GM23338 (cell line): ENCODE measurements around the gene COPZ2. TPM values are rescaled to one million over a fixed set of nuclear protein-coding genes. Genes with fewer than 3 reads are reported as not detected.

ENCODE experiments used
- ATAC-seq: fragments of 200-7000 bp; cut with Tn5 transposase; 3 replicates; pipeline ENCODE4 v1.9.1; 2020
- DNase-seq: peaks from one replicate; pipeline ENCODE4 v3.0.0-alpha.2; 2015; ENCODE audit warnings: low spot score
- H2AFZ ChIP-seq: fragments of 200-600 bp; sonication (generic); 2 replicates; pipeline ENCODE4 v1.8.0; 2016; ENCODE audit warnings: antibody characterized with exemption, mild to moderate bottlenecking, moderate library complexity
- H3F3A ChIP-seq: fragments of 200-600 bp; sonication (generic); replicated peaks from 2 replicates; pipeline ENCODE4 v1.8.0; 2017; ENCODE audit warnings: antibody characterized with exemption, mixed run types, low read depth
- H3K27ac ChIP-seq: fragments of 200-600 bp; sonication (generic); 2 replicates; pipeline ENCODE4 v1.6.1; 2016; ENCODE audit warnings: low read depth
- H3K27me3 ChIP-seq: fragments of 200-600 bp; sonication (generic); 2 replicates; pipeline ENCODE4 v1.8.0; 2016; ENCODE audit warnings: mild to moderate bottlenecking, mixed run types, moderate library complexity; ENCODE audit not compliant: insufficient read depth
- H3K36me3 ChIP-seq: fragments of 200-600 bp; sonication (generic); 2 replicates; pipeline ENCODE4 v1.8.0; 2016; ENCODE audit warnings: mild to moderate bottlenecking; ENCODE audit not compliant: insufficient read depth
- H3K4me1 ChIP-seq: fragments of 200-600 bp; sonication (generic); 2 replicates; pipeline ENCODE4 v1.8.0; 2016; ENCODE audit warnings: mild to moderate bottlenecking, moderate library complexity; ENCODE audit not compliant: insufficient read depth
- H3K4me2 ChIP-seq: fragments of 200-600 bp; sonication (generic); 2 replicates; pipeline ENCODE4 v1.7.1; 2017; ENCODE audit warnings: mixed run types
- H3K4me3 ChIP-seq: fragments of 200-600 bp; sonication (generic); 2 replicates; pipeline ENCODE4 v1.6.1; 2016; ENCODE audit warnings: mixed run types
- H3K79me2 ChIP-seq: fragments of 200-600 bp; sonication (generic); replicated peaks from 2 replicates; pipeline ENCODE4 v1.8.0; 2017; ENCODE audit warnings: mild to moderate bottlenecking; ENCODE audit not compliant: insufficient read depth
- H3K9me2 ChIP-seq: fragments of 200-600 bp; sonication (generic); 2 replicates; pipeline ENCODE4 v1.8.0; 2017; ENCODE audit not compliant: insufficient read depth
- H4K20me1 ChIP-seq: fragments of 200-600 bp; sonication (generic); replicated peaks from 2 replicates; pipeline ENCODE4 v1.8.0; 2017; ENCODE audit warnings: mild to moderate bottlenecking; ENCODE audit not compliant: insufficient read depth
- H3K27ac Mint-ChIP-seq: 2 replicates; pipeline ENCODE4 v1.8.0; 2020; ENCODE audit warnings: inconsistent platforms, mild to moderate bottlenecking, moderate library complexity, mixed read lengths
- H3K27me3 Mint-ChIP-seq: 3 replicates; pipeline ENCODE4 v1.8.0; 2022; ENCODE audit warnings: low read depth, mild to moderate bottlenecking, moderate library complexity, mixed read lengths, inconsistent platforms; ENCODE audit not compliant: insufficient read depth, poor library complexity
- H3K36me3 Mint-ChIP-seq: 3 replicates; pipeline ENCODE4 v1.8.0; 2021; ENCODE audit warnings: low read depth, mild to moderate bottlenecking, inconsistent platforms, moderate library complexity, mixed read lengths
- H3K4me1 Mint-ChIP-seq: 3 replicates; pipeline ENCODE4 v1.8.0; 2020; ENCODE audit warnings: mild to moderate bottlenecking, inconsistent platforms, mixed read lengths
- H3K4me3 Mint-ChIP-seq: 3 replicates; pipeline ENCODE4 v1.8.0; 2021; ENCODE audit warnings: moderate library complexity, mild to moderate bottlenecking, inconsistent platforms, mixed read lengths
- H3K9me3 Mint-ChIP-seq: 3 replicates; pipeline ENCODE4 v1.8.0; 2020; ENCODE audit warnings: moderate library complexity, mild to moderate bottlenecking, inconsistent platforms, mixed read lengths
- CREB1 ChIP-seq: fragments of 250-450 bp; sonication (Bioruptor Pico); IDR thresholded peaks from 2 replicates; pipeline ENCODE4 v1.5.0; 2020; ENCODE audit warnings: low read depth, mild to moderate bottlenecking, moderate library complexity
- EZH2 ChIP-seq: fragments of 200-600 bp; sonication (generic); IDR thresholded peaks from one replicate; pipeline ENCODE4 v1.8.0; 2017; ENCODE audit warnings: antibody characterized with exemption, mild to moderate bottlenecking, low read depth; ENCODE audit not compliant: unreplicated experiment
- JUNB ChIP-seq: IDR thresholded peaks from one replicate; pipeline ENCODE4 v1.6.1; 2016; ENCODE audit warnings: antibody characterized with exemption; ENCODE audit not compliant: unreplicated experiment
- NANOG ChIP-seq: IDR thresholded peaks from 2 replicates; pipeline ENCODE4 v1.6.1; 2016; ENCODE audit warnings: antibody characterized with exemption, borderline replicate concordance
- ZNF114 ChIP-seq: fragments of 250-450 bp; sonication (Bioruptor Pico); IDR thresholded peaks from 2 replicates; pipeline ENCODE4 v1.5.0; 2020; ENCODE audit warnings: mild to moderate bottlenecking, moderate library complexity
- polyA plus RNA-seq: library from polyadenylated mRNA; unstranded; fragments of >200 nt; fragmentation: Nextera tagmentation; extraction: Ambion mirVana; gene quantifications from 2 replicates; pipeline ENCODE4 v1.2.1, GENCODE V29; 2016
- total RNA-seq: library from RNA; depleted of rRNA; stranded (reverse); fragments of >200 nt; shearing (Covaris generic); gene quantifications from 2 replicates; pipeline ENCODE4 v1.2.3, GENCODE V29; 2014
- TF ChIP-seq, protein P1 (sequence below): fragments of 250-450 bp; sonication (Bioruptor Pico); IDR thresholded peaks from 2 replicates; pipeline ENCODE4 v1.5.0; 2020; ENCODE audit warnings: mild to moderate bottlenecking, moderate library complexity
- TF ChIP-seq, protein P2 (sequence below): IDR thresholded peaks from 2 replicates; pipeline ENCODE4 v1.6.1; 2016; ENCODE audit warnings: antibody characterized with exemption
- TF ChIP-seq, protein P3 (sequence below): IDR thresholded peaks from one replicate; pipeline ENCODE4 v1.6.1; 2018; ENCODE audit warnings: antibody characterized with exemption; ENCODE audit not compliant: unreplicated experiment

COPZ2 gene
- total and polyA plus RNA-seq, 2 experiments from 2014 or later: not detected

DNA sequence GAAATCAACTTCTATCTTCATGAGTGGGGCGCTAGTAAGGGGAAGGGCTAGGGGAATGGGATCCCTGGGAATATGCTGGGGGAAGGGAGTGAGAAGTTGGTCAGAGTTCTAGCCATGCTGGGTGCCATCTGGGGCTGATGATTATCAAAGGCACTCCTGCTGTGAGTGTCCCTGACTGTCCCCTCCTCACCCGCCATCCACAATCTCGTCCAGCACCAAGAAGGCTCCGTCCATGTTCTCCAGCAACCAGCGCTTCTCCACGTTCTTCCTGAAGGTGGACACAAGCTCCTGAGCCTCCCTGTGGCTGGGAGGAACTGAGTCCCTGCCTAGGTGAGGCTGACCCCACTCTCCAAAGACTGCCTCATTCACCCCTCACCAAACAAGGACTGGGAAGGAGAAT is 5.6 kb downstream of the COPZ2 start (continued):
- TF ChIP-seq JUNB: no peak
- TF ChIP-seq, protein P1, sequence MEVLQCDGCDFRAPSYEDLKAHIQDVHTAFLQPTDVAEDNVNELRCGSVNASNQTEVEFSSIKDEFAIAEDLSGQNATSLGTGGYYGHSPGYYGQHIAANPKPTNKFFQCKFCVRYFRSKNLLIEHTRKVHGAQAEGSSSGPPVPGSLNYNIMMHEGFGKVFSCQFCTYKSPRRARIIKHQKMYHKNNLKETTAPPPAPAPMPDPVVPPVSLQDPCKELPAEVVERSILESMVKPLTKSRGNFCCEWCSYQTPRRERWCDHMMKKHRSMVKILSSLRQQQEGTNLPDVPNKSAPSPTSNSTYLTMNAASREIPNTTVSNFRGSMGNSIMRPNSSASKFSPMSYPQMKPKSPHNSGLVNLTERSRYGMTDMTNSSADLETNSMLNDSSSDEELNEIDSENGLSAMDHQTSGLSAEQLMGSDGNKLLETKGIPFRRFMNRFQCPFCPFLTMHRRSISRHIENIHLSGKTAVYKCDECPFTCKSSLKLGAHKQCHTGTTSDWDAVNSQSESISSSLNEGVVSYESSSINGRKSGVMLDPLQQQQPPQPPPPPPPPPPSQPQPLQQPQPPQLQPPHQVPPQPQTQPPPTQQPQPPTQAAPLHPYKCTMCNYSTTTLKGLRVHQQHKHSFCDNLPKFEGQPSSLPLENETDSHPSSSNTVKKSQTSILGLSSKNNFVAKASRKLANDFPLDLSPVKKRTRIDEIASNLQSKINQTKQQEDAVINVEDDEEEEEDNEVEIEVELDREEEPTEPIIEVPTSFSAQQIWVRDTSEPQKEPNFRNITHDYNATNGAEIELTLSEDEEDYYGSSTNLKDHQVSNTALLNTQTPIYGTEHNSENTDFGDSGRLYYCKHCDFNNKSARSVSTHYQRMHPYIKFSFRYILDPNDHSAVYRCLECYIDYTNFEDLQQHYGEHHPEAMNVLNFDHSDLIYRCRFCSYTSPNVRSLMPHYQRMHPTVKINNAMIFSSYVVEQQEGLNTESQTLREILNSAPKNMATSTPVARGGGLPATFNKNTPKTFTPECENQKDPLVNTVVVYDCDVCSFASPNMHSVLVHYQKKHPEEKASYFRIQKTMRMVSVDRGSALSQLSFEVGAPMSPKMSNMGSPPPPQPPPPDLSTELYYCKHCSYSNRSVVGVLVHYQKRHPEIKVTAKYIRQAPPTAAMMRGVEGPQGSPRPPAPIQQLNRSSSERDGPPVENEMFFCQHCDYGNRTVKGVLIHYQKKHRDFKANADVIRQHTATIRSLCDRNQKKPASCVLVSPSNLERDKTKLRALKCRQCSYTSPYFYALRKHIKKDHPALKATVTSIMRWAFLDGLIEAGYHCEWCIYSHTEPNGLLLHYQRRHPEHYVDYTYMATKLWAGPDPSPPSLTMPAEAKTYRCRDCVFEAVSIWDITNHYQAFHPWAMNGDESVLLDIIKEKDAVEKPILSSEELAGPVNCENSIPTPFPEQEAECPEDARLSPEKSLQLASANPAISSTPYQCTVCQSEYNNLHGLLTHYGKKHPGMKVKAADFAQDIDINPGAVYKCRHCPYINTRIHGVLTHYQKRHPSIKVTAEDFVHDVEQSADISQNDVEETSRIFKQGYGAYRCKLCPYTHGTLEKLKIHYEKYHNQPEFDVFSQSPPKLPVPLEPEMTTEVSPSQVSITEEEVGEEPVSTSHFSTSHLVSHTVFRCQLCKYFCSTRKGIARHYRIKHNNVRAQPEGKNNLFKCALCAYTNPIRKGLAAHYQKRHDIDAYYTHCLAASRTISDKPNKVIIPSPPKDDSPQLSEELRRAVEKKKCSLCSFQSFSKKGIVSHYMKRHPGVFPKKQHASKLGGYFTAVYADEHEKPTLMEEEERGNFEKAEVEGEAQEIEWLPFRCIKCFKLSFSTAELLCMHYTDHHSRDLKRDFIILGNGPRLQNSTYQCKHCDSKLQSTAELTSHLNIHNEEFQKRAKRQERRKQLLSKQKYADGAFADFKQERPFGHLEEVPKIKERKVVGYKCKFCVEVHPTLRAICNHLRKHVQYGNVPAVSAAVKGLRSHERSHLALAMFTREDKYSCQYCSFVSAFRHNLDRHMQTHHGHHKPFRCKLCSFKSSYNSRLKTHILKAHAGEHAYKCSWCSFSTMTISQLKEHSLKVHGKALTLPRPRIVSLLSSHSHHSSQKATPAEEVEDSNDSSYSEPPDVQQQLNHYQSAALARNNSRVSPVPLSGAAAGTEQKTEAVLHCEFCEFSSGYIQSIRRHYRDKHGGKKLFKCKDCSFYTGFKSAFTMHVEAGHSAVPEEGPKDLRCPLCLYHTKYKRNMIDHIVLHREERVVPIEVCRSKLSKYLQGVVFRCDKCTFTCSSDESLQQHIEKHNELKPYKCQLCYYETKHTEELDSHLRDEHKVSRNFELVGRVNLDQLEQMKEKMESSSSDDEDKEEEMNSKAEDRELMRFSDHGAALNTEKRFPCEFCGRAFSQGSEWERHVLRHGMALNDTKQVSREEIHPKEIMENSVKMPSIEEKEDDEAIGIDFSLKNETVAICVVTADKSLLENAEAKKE: no peak

DNA sequence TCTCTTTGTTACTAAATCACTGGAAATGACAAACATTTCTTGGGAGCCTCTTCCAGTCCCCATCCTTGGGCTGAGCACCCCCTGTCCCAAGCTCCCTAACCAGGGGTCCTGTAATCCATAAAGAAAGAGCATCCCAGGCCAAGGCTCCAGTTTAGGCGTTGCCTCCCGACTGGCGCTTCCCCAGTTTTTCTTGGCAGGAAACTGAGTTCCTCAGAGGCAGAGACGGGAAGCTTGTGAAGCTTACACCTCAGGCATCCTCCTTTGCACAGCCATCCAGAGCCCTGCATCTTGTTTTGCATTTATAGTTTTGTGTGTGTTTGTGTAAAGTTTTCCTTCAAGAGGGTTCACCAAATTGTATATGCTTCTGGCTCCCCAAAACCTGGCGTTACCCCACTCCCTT is 7.1 kb downstream of the COPZ2 start:
- Mint-ChIP-seq H3K9me3 (no peaks in the 10 kb centered on the region), H3K27ac (no peak overlapping the region), H3K4me3 (no peak overlapping the region), H3K4me1 (peaks cover 12% of the 10 kb centered on the region), H3K27me3 (peaks cover 23% of the 10 kb centered on the region), H3K36me3 (no peaks in the 10 kb centered on the region)
- Histone ChIP-seq H3K27me3 (peaks cover 8% of the 10 kb centered on the region), H3K36me3 (no peaks in the 10 kb centered on the region), H3K9me2 (peaks cover 5% of the 10 kb centered on the region; the same call in 1 of the 2 replicates), H2AFZ (no peak overlapping the region), H3K79me2 (no peaks in the 10 kb centered on the region), H3K4me3 (no peak overlapping the region), H3K4me2 (no peak overlapping the region), H4K20me1 (no peaks in the 10 kb centered on the region), H3F3A (0 out of 2 replicates have a peak, but pooled peaks cover 4% of the 10 kb centered on the region), H3K4me1 (peaks cover 8% of the 10 kb centered on the region; the same call in 1 of the 2 replicates), H3K27ac (no peak overlapping the region)
- DNase-seq: no peak
- ATAC-seq: no peak
- TF ChIP-seq CREB1 (no peak), NANOG (no peak), JUNB (no peak), ZNF114 (CRISPR knock-in tag) (no peak), EZH2 (no peak)
- TF ChIP-seq, protein P2, sequence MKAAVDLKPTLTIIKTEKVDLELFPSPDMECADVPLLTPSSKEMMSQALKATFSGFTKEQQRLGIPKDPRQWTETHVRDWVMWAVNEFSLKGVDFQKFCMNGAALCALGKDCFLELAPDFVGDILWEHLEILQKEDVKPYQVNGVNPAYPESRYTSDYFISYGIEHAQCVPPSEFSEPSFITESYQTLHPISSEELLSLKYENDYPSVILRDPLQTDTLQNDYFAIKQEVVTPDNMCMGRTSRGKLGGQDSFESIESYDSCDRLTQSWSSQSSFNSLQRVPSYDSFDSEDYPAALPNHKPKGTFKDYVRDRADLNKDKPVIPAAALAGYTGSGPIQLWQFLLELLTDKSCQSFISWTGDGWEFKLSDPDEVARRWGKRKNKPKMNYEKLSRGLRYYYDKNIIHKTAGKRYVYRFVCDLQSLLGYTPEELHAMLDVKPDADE: no peak
- TF ChIP-seq, protein P3, sequence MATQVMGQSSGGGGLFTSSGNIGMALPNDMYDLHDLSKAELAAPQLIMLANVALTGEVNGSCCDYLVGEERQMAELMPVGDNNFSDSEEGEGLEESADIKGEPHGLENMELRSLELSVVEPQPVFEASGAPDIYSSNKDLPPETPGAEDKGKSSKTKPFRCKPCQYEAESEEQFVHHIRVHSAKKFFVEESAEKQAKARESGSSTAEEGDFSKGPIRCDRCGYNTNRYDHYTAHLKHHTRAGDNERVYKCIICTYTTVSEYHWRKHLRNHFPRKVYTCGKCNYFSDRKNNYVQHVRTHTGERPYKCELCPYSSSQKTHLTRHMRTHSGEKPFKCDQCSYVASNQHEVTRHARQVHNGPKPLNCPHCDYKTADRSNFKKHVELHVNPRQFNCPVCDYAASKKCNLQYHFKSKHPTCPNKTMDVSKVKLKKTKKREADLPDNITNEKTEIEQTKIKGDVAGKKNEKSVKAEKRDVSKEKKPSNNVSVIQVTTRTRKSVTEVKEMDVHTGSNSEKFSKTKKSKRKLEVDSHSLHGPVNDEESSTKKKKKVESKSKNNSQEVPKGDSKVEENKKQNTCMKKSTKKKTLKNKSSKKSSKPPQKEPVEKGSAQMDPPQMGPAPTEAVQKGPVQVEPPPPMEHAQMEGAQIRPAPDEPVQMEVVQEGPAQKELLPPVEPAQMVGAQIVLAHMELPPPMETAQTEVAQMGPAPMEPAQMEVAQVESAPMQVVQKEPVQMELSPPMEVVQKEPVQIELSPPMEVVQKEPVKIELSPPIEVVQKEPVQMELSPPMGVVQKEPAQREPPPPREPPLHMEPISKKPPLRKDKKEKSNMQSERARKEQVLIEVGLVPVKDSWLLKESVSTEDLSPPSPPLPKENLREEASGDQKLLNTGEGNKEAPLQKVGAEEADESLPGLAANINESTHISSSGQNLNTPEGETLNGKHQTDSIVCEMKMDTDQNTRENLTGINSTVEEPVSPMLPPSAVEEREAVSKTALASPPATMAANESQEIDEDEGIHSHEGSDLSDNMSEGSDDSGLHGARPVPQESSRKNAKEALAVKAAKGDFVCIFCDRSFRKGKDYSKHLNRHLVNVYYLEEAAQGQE: no peak
